Liver (tissue), 9 donors: ENCODE data around the gene TRAPPC6A. TPM values are rescaled to one million over a fixed set of nuclear protein-coding genes. Genes with fewer than 3 reads are reported as not detected.

Experiments
- DNase-seq: peaks from one replicate; pipeline ENCODE4 v3.0.0-alpha.2; 2017; ENCODE audit warnings: low spot score
- H3K27ac ChIP-seq, 2 donors: one replicate each; pipeline ENCODE4 v1.7.0; 2013; ENCODE audit warnings: inconsistent platforms in 2 of 2, low read length in 2 of 2, control low read depth in 1 of 2, low read depth in 1 of 2, mild to moderate bottlenecking in 1 of 2
- H3K27me3 ChIP-seq, 4 donors: one replicate each; pipeline versions ENCODE4 v1.6.1 to v1.7.0; 2013; ENCODE audit warnings: low read length in 3 of 4, inconsistent platforms in 1 of 4, mild to moderate bottlenecking in 1 of 4, moderate library complexity in 1 of 4; ENCODE audit not compliant: control insufficient read depth in 4 of 4, insufficient read depth in 4 of 4
- H3K36me3 ChIP-seq, 4 donors: one replicate each; pipeline versions ENCODE4 v1.6.1 to v1.7.0; 2013; ENCODE audit warnings: low read length in 3 of 4, mild to moderate bottlenecking in 3 of 4, low read depth in 1 of 4, moderate library complexity in 1 of 4; ENCODE audit not compliant: control insufficient read depth in 4 of 4, insufficient read depth in 3 of 4
- H3K4me1 ChIP-seq, 4 donors: one replicate each; pipeline versions ENCODE4 v1.6.1 to v1.7.0; 2013; ENCODE audit warnings: low read length in 3 of 4, mild to moderate bottlenecking in 3 of 4, moderate library complexity in 1 of 4; ENCODE audit not compliant: control insufficient read depth in 4 of 4, insufficient read depth in 4 of 4
- H3K4me3 ChIP-seq, 3 donors: one replicate each; pipeline versions ENCODE4 v1.6.1 to v1.7.0; 2013; ENCODE audit warnings: low read length in 3 of 3, control low read depth in 1 of 3, low read depth in 1 of 3, mild to moderate bottlenecking in 1 of 3
- H3K9ac ChIP-seq, 2 donors: one replicate each; pipeline ENCODE4 v1.7.0; 2013; ENCODE audit warnings: low read length in 2 of 2, mild to moderate bottlenecking in 2 of 2, moderate library complexity in 2 of 2, control low read depth in 1 of 2, low read depth in 1 of 2
- H3K9me3 ChIP-seq, 4 donors: one replicate each; pipeline versions ENCODE4 v1.6.1 to v1.7.0; 2013; ENCODE audit warnings: low read length in 3 of 4; ENCODE audit not compliant: control insufficient read depth in 4 of 4
- ATF3 ChIP-seq: IDR thresholded peaks from 2 replicates; pipeline ENCODE4 v1.6.1; 2016; ENCODE audit warnings: antibody characterized with exemption
- EGR1 ChIP-seq, 2 donors: IDR thresholded peaks; 2 replicates each; pipeline ENCODE4 v1.6.1; 2016 to 2018; ENCODE audit warnings: antibody characterized with exemption in 2 of 2, low read depth in 2 of 2
- FOXA1 ChIP-seq: IDR thresholded peaks from 2 replicates; pipeline ENCODE4 v1.6.1; 2016; ENCODE audit warnings: antibody characterized with exemption
- FOXA2 ChIP-seq: IDR thresholded peaks from 2 replicates; pipeline ENCODE4 v1.6.1; 2016; ENCODE audit warnings: antibody characterized with exemption
- GABPA ChIP-seq, 2 donors: IDR thresholded peaks in 1 of 2; conservative IDR thresholded peaks in 1 of 2; 2 replicates each; pipeline ENCODE4 v1.6.1; 2016; ENCODE audit warnings: antibody characterized with exemption in 2 of 2, mild to moderate bottlenecking in 1 of 2, moderate library complexity in 1 of 2
- HNF4A ChIP-seq, 2 donors: conservative IDR thresholded peaks; 2 replicates each; pipeline ENCODE4 v1.6.1; 2016; ENCODE audit warnings: antibody characterized with exemption in 2 of 2, mild to moderate bottlenecking in 2 of 2
- HNF4G ChIP-seq: IDR thresholded peaks from 2 replicates; pipeline ENCODE4 v1.6.1; 2016; ENCODE audit warnings: antibody characterized with exemption
- JUND ChIP-seq, 2 donors: IDR thresholded peaks; 2 replicates each; pipeline ENCODE4 v1.6.1; 2016; ENCODE audit warnings: antibody characterized with exemption in 2 of 2
- REST ChIP-seq: IDR thresholded peaks from 2 replicates; pipeline ENCODE4 v1.6.1; 2016; ENCODE audit warnings: antibody characterized with exemption, mild to moderate bottlenecking
- RXRA ChIP-seq, 2 donors: IDR thresholded peaks; 2 replicates each; pipeline ENCODE4 v1.6.1; 2017 to 2018; ENCODE audit warnings: antibody characterized with exemption in 2 of 2, mild to moderate bottlenecking in 1 of 2
- SP1 ChIP-seq: IDR thresholded peaks from 2 replicates; pipeline ENCODE4 v1.6.1; 2018; ENCODE audit warnings: antibody characterized with exemption, mild to moderate bottlenecking
- TAF1 ChIP-seq: conservative IDR thresholded peaks from 2 replicates; pipeline ENCODE4 v1.6.1; 2016; ENCODE audit warnings: antibody characterized with exemption, mild to moderate bottlenecking
- YY1 ChIP-seq: IDR thresholded peaks from 2 replicates; pipeline ENCODE4 v1.6.1; 2016; ENCODE audit warnings: antibody characterized with exemption, mild to moderate bottlenecking
- ZBTB33 ChIP-seq: IDR thresholded peaks from 2 replicates; pipeline ENCODE4 v1.6.1; 2016; ENCODE audit warnings: antibody characterized with exemption
- WGBS: extraction: QIAGEN DNeasy Blood & Tissue Kit; methylation state at CpG from one replicate; pipeline ENCODE4 v1.1.7; 2013; 5-methylcytosine and 5-hydroxymethylcytosine counted together
- polyA plus RNA-seq, 2 donors: library from polyadenylated mRNA; stranded (reverse) in 1 of 2; unstranded in 1 of 2; fragments of 200-250 nt in 1 of 2; fragments of >200 nt in 1 of 2; fragmentation: Nextera tagmentation in 1 of 2; extraction: Ambion mirVana in 1 of 2; gene quantifications; one replicate each; pipeline versions ENCODE4 v1.2.1 to v1.2.3, GENCODE V29; 2013 to 2015
- total RNA-seq, 2 donors: library from RNA; depleted of rRNA; stranded (reverse); fragments of >200 nt; gene quantifications; one replicate each; pipeline ENCODE4 v1.2.3, GENCODE V29; 2014
- TF ChIP-seq, protein P1 (sequence below): IDR thresholded peaks from 2 replicates; pipeline ENCODE4 v1.6.1; 2016; ENCODE audit warnings: antibody characterized with exemption
- donor health status: healthy.
- donor health status: healthy.
- donor health status: healthy.
- donor health status: healthy.
- donor health status: healthy.

The TRAPPC6A gene
- total and polyA plus RNA-seq, 4 donors: 14.8 to 52.2 (median 28.6) TPM

DNA sequence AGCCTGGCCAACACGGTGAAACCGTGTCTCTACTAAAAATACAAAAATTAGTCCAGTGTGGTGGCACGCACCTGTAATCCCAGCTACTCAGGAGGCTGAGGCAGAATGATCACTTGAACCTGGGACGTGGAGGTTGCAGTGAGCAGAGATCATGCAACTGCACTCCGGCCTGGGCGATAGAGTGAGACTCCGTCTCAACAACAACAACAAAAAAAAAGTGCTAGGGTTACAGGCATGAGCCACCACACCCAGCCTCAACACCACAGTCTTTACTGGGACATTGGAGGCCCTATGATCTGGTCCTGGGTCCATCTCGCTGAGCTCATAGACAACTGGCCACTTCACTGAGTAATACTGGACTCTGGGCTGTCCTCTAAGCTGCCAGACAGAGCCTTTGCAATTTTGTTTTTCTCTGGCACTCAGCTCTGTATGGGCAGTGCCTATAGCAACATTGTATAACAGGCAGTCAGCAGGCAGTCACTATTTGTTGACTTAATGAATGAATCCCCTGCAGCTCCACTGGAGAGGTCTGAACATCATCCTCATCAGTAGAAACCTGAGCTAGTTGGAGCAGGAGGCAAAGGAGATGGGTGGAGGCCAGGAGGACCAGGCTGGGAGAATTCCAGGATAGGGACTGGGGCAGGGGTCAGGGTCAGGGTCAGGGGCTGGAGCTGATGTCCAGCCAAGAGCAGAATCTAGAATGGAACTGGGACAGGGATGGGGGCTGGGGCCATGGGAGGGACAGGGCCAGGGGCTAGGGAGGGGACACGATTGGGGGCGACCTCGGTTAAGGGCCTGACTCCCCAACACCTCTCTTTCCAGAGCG lies 8.7 kb upstream of the TRAPPC6A start:
- H3K27ac ChIP-seq: no peak overlapping the region
- no peak overlapping the region for H3K9ac ChIP-seq
- peaks cover 0 to 7% (median 3%) of the 10 kb centered on the region in 4 donors for H3K4me1 ChIP-seq
- peaks cover 0 to 1% (median 0%) of the 10 kb centered on the region in 4 donors for H3K36me3 ChIP-seq
- H3K4me3 ChIP-seq: no peak overlapping the region
- no peaks in the 10 kb centered on the region for H3K27me3 ChIP-seq
- DNase-seq: no peak
- no peak for TF ChIP-seq YY1
- TF ChIP-seq HNF4A (conservative IDR thresholded peaks at IDR 0.05): peak; percentile 7 to 42
- no peaks in the 10 kb centered on the region for H3K9me3 ChIP-seq
- WGBS: 78% methylated on average over 12 of the region's 12 CpGs

GRCh38 chr19:45184115-45184514 lies 6.1 kb upstream of the TRAPPC6A start:
- DNase-seq: no peak
- TF ChIP-seq FOXA1: no peak
- TF ChIP-seq, protein P1, sequence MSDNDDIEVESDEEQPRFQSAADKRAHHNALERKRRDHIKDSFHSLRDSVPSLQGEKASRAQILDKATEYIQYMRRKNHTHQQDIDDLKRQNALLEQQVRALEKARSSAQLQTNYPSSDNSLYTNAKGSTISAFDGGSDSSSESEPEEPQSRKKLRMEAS: no peak
- no peak for TF ChIP-seq TAF1
- TF ChIP-seq JUND (IDR thresholded peaks at IDR 0.05): no peak
- no peak for TF ChIP-seq GABPA (IDR thresholded peaks at IDR 0.05 in 1 of 2, conservative IDR thresholded peaks at IDR 0.05 in 1 of 2)
- TF ChIP-seq ZBTB33: no peak
- no peak for TF ChIP-seq HNF4A (conservative IDR thresholded peaks at IDR 0.05)
- no peak for TF ChIP-seq REST
- TF ChIP-seq ATF3: no peak
- TF ChIP-seq FOXA2: no peak
- no peak for TF ChIP-seq HNF4G
- no peak for TF ChIP-seq EGR1 (IDR thresholded peaks at IDR 0.05; ENCODE audit: low read depth in 2 of 2)
- no peak for TF ChIP-seq RXRA (IDR thresholded peaks at IDR 0.05)
- TF ChIP-seq SP1: no peak
- no peak for TF ChIP-seq YY1
- H3K4me1 ChIP-seq: peaks cover 3 to 27% (median 19%) of the 10 kb centered on the region in 4 donors
- no peaks in the 10 kb centered on the region for H3K27me3 ChIP-seq
- no peak overlapping the region for H3K9ac ChIP-seq
- peaks cover 0 to 1% (median 0%) of the 10 kb centered on the region in 4 donors for H3K36me3 ChIP-seq
- no peak overlapping the region for H3K27ac ChIP-seq
- 95% methylated on average over 5 of the region's 5 CpGs for WGBS
- no peak overlapping the region for H3K4me3 ChIP-seq
- no peaks in the 10 kb centered on the region for H3K9me3 ChIP-seq
